Frontal cortex (tissue), 4 donors: ENCODE data around the gene DENND1A. TPM values are rescaled to one million over a fixed set of nuclear protein-coding genes. Genes with fewer than 3 reads are reported as not detected.

Experiments
- DNase-seq, 2 donors: peaks; one replicate each; pipeline ENCODE4 v3.0.0; 2012; ENCODE audit warnings: low spot score in 2 of 2
- FAIRE-seq: peaks from 2 replicates; lab custom pipeline; 2012; peaks lifted over from hg19 to GRCh38; lab: Jason Lieb, UNC
- total RNA-seq: library from RNA; depleted of rRNA; stranded (reverse); fragments of >200 nt; gene quantifications from one replicate; pipeline ENCODE4 v1.2.3, GENCODE V29; 2014
- donor health status: control.
- donor health status: control.
- donor health status: control.

The DENND1A gene
- total RNA-seq, 1 donor from 2014 or later = 17.9 TPM

DNA sequence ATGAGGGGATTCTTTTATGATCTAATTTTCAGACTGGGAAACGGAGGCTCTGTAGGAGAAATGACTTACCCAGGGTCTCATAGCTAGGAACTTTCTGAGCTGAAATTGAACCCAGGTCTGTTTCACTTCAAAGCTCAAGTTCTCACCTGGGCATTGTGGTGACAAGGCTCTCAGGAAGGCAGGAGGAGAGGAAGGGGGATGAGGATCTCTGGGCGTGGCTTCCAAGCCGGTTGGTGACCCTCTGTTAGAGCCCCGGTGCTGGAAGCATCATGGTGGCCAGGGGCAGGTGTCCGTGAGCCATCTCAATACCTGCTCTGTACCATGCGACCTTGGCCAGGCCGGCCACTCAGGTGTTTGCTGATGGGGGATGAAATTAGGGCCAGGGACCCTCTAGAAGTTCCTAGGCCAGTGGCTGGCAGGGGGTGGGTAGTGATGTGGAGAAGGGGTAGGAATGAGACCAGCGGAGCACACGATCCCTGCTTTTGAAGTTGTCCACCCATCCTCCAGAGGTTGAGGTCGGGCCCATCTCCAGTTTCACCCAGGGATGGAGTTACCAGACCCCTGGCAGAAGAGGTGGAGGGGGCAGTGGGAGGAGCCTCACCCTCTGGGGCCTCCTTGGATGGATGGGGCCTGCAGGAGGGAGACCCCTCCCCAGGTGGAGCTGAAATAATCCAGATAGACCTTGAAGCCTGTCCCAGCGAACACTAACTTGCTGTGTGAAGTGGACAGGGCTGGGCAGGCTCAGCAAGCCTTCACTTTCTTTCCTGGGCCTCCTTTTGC is 568.0 kb downstream of the DENND1A start:
- DNase-seq (no peak), FAIRE-seq (no peak)

GRCh38 chr9:123361086-123361730 is 568.7 kb downstream of the DENND1A start:
- DNase-seq (no peak), FAIRE-seq (no peak)

- DNase-seq (no peak), FAIRE-seq (no peak)
Measured at GRCh38 chr9:123360161-123361085, 569.5 kb downstream of the DENND1A start.

GRCh38 chr9:123359546-123359945 is 570.4 kb downstream of the DENND1A start:
- FAIRE-seq = no peak
- no peak for DNase-seq

- FAIRE-seq (no peak), DNase-seq (no peak)
Measured at GRCh38 chr9:123359106-123359505, 570.8 kb downstream of the DENND1A start.

- DNase-seq (peak in 1 of 2 donors; percentile 75), FAIRE-seq (no peak)
Measured at GRCh38 chr9:123358181-123358905, 571.6 kb downstream of the DENND1A start.

- DNase-seq (no peak), FAIRE-seq (no peak)
Measured at GRCh38 chr9:123357743-123358059, 572.2 kb downstream of the DENND1A start.

- FAIRE-seq (no peak), DNase-seq (peak in 1 of 2 donors; percentile 39)
Measured at GRCh38 chr9:123356851-123357742, 572.8 kb downstream of the DENND1A start.

DNA sequence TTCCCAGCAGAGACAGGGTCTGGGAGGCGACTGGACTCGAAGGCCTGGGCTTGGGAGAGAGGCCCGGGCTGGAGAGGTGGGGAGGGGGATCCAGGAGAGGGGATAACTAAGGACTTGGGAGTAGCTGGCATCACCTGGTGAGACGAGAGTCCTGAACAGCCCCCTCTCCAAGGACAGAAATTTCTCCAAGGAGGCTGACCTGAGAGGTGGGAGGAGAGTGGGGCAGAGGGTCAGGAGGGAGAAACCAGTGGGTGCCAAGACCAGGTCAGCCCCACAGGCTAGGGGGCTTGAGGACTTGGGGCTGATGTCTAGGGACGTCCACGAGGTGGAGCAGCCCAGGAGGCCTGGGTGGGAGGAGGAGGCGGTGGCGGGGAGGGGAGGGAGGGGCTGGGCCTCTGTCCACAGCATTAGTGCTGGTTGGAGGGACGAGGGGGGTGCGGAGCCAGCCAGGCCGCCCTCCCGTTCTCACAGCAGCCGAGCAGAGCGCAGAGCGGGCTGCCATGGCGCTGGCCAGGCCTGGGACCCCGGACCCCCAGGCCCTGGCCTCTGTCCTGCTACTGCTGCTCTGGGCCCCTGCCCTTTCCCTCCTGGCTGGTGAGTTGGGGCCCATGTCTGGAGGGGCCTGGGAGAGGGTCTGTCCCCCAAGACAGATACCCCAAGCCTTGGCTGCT is 574.0 kb downstream of the DENND1A start, which contains the start of gene CRB2:
CRB2 (plus strand) TSS at position 437 of the 671 bp plus-strand sequence; CDS start at position 501, 64 bp downstream.
- FAIRE-seq = no peak

DNA sequence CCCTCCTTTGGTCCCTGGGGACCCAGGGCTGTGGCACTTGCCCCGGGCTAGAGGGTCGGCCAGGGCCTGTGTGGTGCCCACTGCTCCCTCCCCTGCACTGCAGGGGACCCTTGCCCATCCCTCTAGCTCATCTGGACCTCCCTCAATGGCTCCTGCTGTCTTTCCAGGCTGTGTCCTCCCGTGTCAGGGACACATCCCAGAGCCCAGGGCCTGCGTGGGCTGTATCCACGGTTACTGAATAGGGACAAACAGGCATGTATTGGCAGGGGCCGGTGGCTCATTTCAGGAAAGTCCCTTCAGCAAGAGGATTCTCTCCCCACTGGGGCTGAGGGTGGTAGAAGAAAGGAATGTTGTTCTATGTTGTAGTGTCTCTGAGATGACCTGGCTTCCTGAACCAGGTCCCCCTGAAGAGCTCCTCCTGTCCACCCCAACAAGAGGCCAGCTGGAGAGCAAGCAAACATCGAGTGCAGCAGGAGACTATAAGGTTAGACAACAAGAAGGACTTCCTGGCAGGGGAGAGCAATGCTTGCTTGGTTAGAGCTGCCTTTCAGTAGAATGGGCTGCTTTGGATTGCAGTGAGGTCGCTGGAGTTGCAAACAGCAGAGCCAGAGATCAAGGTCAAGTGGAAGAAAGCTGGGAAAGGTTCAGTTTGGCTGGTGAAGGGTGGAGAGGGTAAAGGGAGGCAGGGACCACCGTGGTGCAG is 575.0 kb downstream of the DENND1A start:
- FAIRE-seq (no peak), DNase-seq (peak in 1 of 2 donors; percentile 29)

More for the DNA sequence above, 574.0 kb downstream of the DENND1A start, which contains the start of gene CRB2:
- peak in 1 of 2 donors; percentile 47 for DNase-seq

DNA sequence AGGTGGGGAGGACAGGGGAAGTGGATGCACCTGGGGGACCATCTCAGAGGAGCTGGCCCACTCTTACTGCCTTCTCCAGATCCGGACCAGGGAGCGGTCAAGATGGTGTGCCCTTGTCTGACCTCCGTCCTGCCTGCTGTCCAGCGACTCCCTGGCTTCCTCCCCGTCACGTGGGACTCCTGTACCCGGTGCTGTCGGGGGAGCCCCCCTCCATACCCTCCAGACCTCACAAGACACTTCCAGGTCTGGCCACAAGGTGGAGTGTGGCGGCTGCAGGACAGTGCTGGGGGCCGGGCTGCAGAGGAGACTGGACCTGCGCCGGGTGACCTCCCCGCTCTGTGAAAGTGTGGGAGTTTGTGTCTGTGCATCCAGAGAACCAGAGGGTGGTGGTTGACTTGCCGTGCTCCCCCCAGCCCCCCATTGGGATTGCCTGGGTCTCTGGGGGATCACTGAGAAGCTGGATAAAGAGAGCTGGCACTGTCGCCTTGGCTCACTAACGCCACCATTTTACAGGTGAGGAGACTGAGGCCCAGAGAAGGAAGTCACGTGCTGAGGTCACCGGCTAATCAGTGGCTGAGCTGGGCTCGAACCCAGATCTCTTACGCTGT is 575.8 kb downstream of the DENND1A start:
- peak; percentile 72 to 83 for DNase-seq

GRCh38 chr9:123353041-123353440 is 576.9 kb downstream of the DENND1A start:
- FAIRE-seq (no peak), DNase-seq (no peak)

More for the DNA sequence above, 575.8 kb downstream of the DENND1A start:
- FAIRE-seq = no peak

DNA sequence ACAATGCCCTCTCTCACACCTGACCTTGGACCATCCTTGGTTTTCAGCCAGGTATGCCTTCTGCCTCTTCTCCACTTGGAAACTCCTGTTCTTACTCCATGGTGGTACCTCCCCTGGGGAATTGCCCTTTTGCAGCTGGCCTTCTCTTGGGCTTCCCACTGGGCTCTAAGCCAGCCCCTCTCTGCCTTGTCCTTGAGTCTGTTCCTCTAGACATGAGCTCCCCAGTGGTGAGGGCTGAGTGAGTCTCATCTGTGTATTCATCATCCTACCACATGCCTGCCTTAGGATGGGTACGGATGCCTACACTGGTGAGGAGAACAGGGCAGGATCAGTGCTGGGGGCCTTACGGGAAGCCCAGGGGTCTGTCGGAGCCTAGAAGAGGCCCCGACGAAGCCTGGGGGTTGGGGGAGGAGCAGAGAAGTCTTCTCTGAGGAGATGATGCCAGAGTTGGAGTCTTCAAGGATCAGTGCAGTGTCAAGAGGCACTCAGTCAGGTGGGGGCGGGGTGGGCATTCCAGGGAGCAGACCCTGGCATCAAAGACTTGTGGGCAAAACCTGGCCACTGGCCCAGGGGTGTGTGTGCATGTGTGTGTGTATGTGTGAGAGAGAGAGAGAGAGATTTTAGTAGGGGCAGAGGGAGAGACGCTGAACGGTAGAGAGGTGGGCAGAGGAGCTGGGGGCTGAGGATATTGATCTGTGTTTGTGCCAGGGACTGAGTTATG is 579.2 kb downstream of the DENND1A start:
- DNase-seq (peak in 1 of 2 donors; percentile 22), FAIRE-seq (no peak)

GRCh38 chr9:123349691-123350480 is 580.0 kb downstream of the DENND1A start:
- peak; percentile 67 to 79 for DNase-seq
- FAIRE-seq = no peak

- FAIRE-seq (no peak), DNase-seq (no peak)
Measured at GRCh38 chr9:123349033-123349432, 580.9 kb downstream of the DENND1A start.
